Measurements from ENCODE around the gene NLGN1. TPM values are rescaled to one million over a fixed set of nuclear protein-coding genes. Genes with fewer than 3 reads are reported as not detected.

Gene NLGN1
- total and polyA plus RNA-seq, 7 experiments from 2014 or later: not detected

DNA sequence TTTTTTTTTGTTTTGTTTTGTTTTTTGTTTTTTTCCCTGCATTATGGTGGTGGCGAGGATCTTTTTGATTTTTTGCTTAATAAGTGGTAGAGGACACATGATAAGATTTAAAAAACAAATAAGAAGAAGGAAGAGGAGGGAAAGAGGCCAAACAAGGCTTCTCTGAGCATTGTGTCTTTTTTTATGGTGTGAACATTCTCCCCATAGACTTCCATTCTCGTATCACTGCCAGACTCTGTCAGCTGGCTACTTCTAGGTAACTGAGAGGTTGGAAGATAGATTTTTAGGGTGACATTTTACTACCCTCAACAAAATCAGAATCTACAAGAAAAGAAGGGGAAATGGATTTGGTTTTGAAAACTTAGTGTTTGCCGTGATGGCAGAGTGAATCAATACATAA lies 3.8 kb downstream of the NLGN1 start:
- Histone ChIP-seq H3K4me3 (ENCODE audit: low read length) (no peak overlapping the region), H3K4me1 (ENCODE audit: control insufficient read depth in 2 of 2, insufficient read depth in 2 of 2, low read length in 2 of 2) (peaks cover 0 to 3% of the 10 kb centered on the region in 2 donors), H3K27me3 (ENCODE audit: control insufficient read depth in 2 of 2, insufficient read depth in 2 of 2, low read length in 2 of 2) (peaks cover 3 to 9% of the 10 kb centered on the region in 2 donors), H3K36me3 (ENCODE audit: control insufficient read depth in 2 of 3, insufficient read depth in 3 of 3, low read length in 3 of 3) (no peaks in the 10 kb centered on the region), H3K9me3 (ENCODE audit: control insufficient read depth in 2 of 3, low read length in 3 of 3) (no peaks in the 10 kb centered on the region), H3K27ac (ENCODE audit: low read depth, low read length) (no peak overlapping the region)
- DNase-seq (no peak), ATAC-seq (no peak)
- H3K4me3 Mint-ChIP-seq: no peak overlapping the region
- peaks cover 10 to 19% (median 16%) of the 10 kb centered on the region in 7 donors for H3K4me1 Mint-ChIP-seq
- peaks cover 0 to 19% (median 2%) of the 10 kb centered on the region in 11 donors for H3K9me3 Mint-ChIP-seq
- peaks cover 0 to 7% (median 0%) of the 10 kb centered on the region in 5 donors for H3K36me3 Mint-ChIP-seq
- POLR2A ChIA-PET: no interaction called here
- CTCF ChIA-PET: no interaction called here
- peaks cover 38 to 53% (median 41%) of the 10 kb centered on the region in 5 donors for H3K27me3 Mint-ChIP-seq
- intact Hi-C loops (cut with micrococcal nuclease): no loop called here
- no peak overlapping the region for H3K27ac Mint-ChIP-seq

- H3K9me3 Mint-ChIP-seq: peaks cover 0 to 18% (median 2%) of the 10 kb centered on the region in 11 donors
- Histone ChIP-seq H3K27ac (ENCODE audit: low read depth, low read length) (no peak overlapping the region), H3K36me3 (ENCODE audit: control insufficient read depth in 2 of 3, insufficient read depth in 3 of 3, low read length in 3 of 3) (no peaks in the 10 kb centered on the region), H3K9me3 (ENCODE audit: control insufficient read depth in 2 of 3, low read length in 3 of 3) (no peaks in the 10 kb centered on the region), H3K4me3 (ENCODE audit: low read length) (no peak overlapping the region), H3K27me3 (ENCODE audit: control insufficient read depth in 2 of 2, insufficient read depth in 2 of 2, low read length in 2 of 2) (peaks cover 0 to 4% of the 10 kb centered on the region in 2 donors), H3K4me1 (ENCODE audit: control insufficient read depth in 2 of 2, insufficient read depth in 2 of 2, low read length in 2 of 2) (no peaks in the 10 kb centered on the region)
- no peak overlapping the region for H3K27ac Mint-ChIP-seq
- H3K27me3 Mint-ChIP-seq: peaks cover 27 to 46% (median 30%) of the 10 kb centered on the region in 5 donors
- ChIA-PET CTCF (no interaction called here), POLR2A (no interaction called here)
- ATAC-seq: no peak
- H3K36me3 Mint-ChIP-seq: no peaks in the 10 kb centered on the region
- H3K4me1 Mint-ChIP-seq: peaks cover 0 to 8% (median 5%) of the 10 kb centered on the region in 7 donors
- intact Hi-C loops (cut with micrococcal nuclease): no loop called here
- H3K4me3 Mint-ChIP-seq: no peak overlapping the region
- no peak for DNase-seq
Observed at GRCh38 chr3:173402656-173403055, 5.1 kb downstream of the NLGN1 start.

- H3K27ac Mint-ChIP-seq: no peak overlapping the region
- peaks cover 0 to 13% (median 2%) of the 10 kb centered on the region in 11 donors for H3K9me3 Mint-ChIP-seq
- DNase-seq (no peak), ATAC-seq (no peak)
- CTCF ChIA-PET: no interaction called here
- H3K4me1 Mint-ChIP-seq: peaks cover 0 to 1% (median under 1%) of the 10 kb centered on the region in 7 donors
- Histone ChIP-seq H3K27ac (ENCODE audit: low read depth, low read length) (no peak overlapping the region), H3K36me3 (ENCODE audit: control insufficient read depth in 2 of 3, insufficient read depth in 3 of 3, low read length in 3 of 3) (no peaks in the 10 kb centered on the region), H3K4me3 (ENCODE audit: low read length) (no peak overlapping the region), H3K9me3 (ENCODE audit: control insufficient read depth in 2 of 3, low read length in 3 of 3) (no peaks in the 10 kb centered on the region), H3K4me1 (ENCODE audit: control insufficient read depth in 2 of 2, insufficient read depth in 2 of 2, low read length in 2 of 2) (no peaks in the 10 kb centered on the region), H3K27me3 (ENCODE audit: control insufficient read depth in 2 of 2, insufficient read depth in 2 of 2, low read length in 2 of 2) (peaks cover 0 to under 1% of the 10 kb centered on the region in 2 donors)
- POLR2A ChIA-PET: no interaction called here
- H3K36me3 Mint-ChIP-seq: no peaks in the 10 kb centered on the region
- H3K27me3 Mint-ChIP-seq: peaks cover 20 to 39% (median 27%) of the 10 kb centered on the region in 5 donors
- intact Hi-C loops (cut with micrococcal nuclease): no loop called here
- no peak overlapping the region for H3K4me3 Mint-ChIP-seq
Observed at GRCh38 chr3:173403376-173403775, 5.8 kb downstream of the NLGN1 start.

DNA sequence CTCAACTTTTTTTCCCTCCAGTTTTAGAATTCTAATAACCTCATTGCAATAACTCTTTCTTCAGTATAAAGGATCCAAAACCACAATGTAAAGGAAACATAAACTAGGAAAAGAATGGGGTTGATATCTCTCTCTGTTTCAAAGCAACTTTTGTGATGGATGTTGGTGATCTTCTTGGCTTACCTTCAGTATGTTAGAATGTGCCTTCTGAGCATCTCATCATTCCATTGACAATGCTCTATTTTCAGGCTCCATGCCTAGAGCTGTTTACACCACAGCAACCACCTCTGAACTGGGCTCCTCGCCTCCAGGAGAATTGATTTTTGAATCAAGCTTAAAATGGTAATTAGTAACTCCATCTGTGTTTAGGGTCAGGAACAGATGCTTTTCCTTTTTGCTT lies 6.6 kb downstream of the NLGN1 start:
- H3K27me3 Mint-ChIP-seq: peaks cover 12 to 31% (median 19%) of the 10 kb centered on the region in 5 donors

GRCh38 chr3:173410436-173410835 lies 12.9 kb downstream of the NLGN1 start:
- Mint-ChIP-seq H3K4me1 (no peaks in the 10 kb centered on the region), H3K27ac (no peak overlapping the region), H3K4me3 (no peak overlapping the region), H3K27me3 (peaks cover 0 to 5% (median 4%) of the 10 kb centered on the region in 5 donors), H3K36me3 (no peaks in the 10 kb centered on the region), H3K9me3 (peaks cover 0 to 10% (median 0%) of the 10 kb centered on the region in 11 donors)
- DNase-seq (no peak), ATAC-seq (no peak)
- no peak overlapping the region for H3K27ac ChIP-seq (ENCODE audit: low read depth, low read length)
- intact Hi-C loops (cut with micrococcal nuclease): no loop called here
- no peaks in the 10 kb centered on the region for H3K4me1 ChIP-seq (ENCODE audit: control insufficient read depth in 2 of 2, insufficient read depth in 2 of 2, low read length in 2 of 2)
- ChIA-PET CTCF (no interaction called here), POLR2A (no interaction called here)
- no peak overlapping the region for H3K4me3 ChIP-seq (ENCODE audit: low read length)
- no peaks in the 10 kb centered on the region for H3K27me3 ChIP-seq (ENCODE audit: control insufficient read depth in 2 of 2, insufficient read depth in 2 of 2, low read length in 2 of 2)
- H3K9me3 ChIP-seq (ENCODE audit: control insufficient read depth in 2 of 3, low read length in 3 of 3): no peaks in the 10 kb centered on the region
- no peaks in the 10 kb centered on the region for H3K36me3 ChIP-seq (ENCODE audit: control insufficient read depth in 2 of 3, insufficient read depth in 3 of 3, low read length in 3 of 3)

More for the DNA sequence above, 6.6 kb downstream of the NLGN1 start:
- H3K27me3 ChIP-seq (ENCODE audit: control insufficient read depth in 2 of 2, insufficient read depth in 2 of 2, low read length in 2 of 2): no peaks in the 10 kb centered on the region
- no peaks in the 10 kb centered on the region for H3K36me3 ChIP-seq (ENCODE audit: control insufficient read depth in 2 of 3, insufficient read depth in 3 of 3, low read length in 3 of 3)
- CTCF ChIA-PET: no interaction called here
- peaks cover 0 to 8% (median 1%) of the 10 kb centered on the region in 11 donors for H3K9me3 Mint-ChIP-seq
- H3K4me3 ChIP-seq (ENCODE audit: low read length): no peak overlapping the region
- no peaks in the 10 kb centered on the region for H3K4me1 Mint-ChIP-seq
- no peaks in the 10 kb centered on the region for H3K4me1 ChIP-seq (ENCODE audit: control insufficient read depth in 2 of 2, insufficient read depth in 2 of 2, low read length in 2 of 2)
- no peak overlapping the region for H3K27ac ChIP-seq (ENCODE audit: low read depth, low read length)
- H3K9me3 ChIP-seq (ENCODE audit: control insufficient read depth in 2 of 3, low read length in 3 of 3): no peaks in the 10 kb centered on the region
- H3K36me3 Mint-ChIP-seq: no peaks in the 10 kb centered on the region
- POLR2A ChIA-PET: no interaction called here
- DNase-seq (no peak), ATAC-seq (no peak)
- intact Hi-C loops (cut with micrococcal nuclease): no loop called here
- no peak overlapping the region for H3K27ac Mint-ChIP-seq
- H3K4me3 Mint-ChIP-seq: no peak overlapping the region

DNA sequence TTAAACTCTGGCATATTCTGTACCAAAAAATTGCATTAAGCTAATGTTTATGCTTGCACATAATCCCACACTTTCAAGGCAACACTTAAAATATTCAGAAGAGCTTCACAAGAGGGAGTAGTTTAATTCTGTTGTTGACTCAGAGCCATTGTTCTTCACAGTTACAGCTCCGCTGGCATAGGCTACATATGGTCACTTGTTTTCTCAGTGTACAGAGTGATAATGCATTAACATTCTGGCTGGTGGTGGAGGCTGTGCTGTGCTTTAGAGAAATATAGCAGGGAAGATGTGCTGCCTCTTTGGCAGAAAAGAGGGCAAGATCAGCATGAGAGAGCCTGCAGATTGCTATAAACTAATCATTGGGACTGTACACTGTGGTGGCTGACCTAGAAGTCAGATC lies 13.3 kb downstream of the NLGN1 start:
- ChIA-PET CTCF (no interaction called here), POLR2A (no interaction called here)

GRCh38 chr3:173411375-173411973 lies 13.9 kb downstream of the NLGN1 start:
- H3K27ac Mint-ChIP-seq: no peak overlapping the region
- CTCF ChIA-PET: no interaction called here

More for the DNA sequence above, 13.3 kb downstream of the NLGN1 start:
- no peak overlapping the region for H3K4me3 ChIP-seq (ENCODE audit: low read length)
- H3K9me3 Mint-ChIP-seq: peaks cover 0 to 10% (median 0%) of the 10 kb centered on the region in 11 donors
- no peaks in the 10 kb centered on the region for H3K27me3 ChIP-seq (ENCODE audit: control insufficient read depth in 2 of 2, insufficient read depth in 2 of 2, low read length in 2 of 2)
- H3K4me3 Mint-ChIP-seq: no peak overlapping the region
- no peaks in the 10 kb centered on the region for H3K4me1 ChIP-seq (ENCODE audit: control insufficient read depth in 2 of 2, insufficient read depth in 2 of 2, low read length in 2 of 2)
- H3K9me3 ChIP-seq (ENCODE audit: control insufficient read depth in 2 of 3, low read length in 3 of 3): no peaks in the 10 kb centered on the region
- peaks cover 0 to 5% (median 4%) of the 10 kb centered on the region in 5 donors for H3K27me3 Mint-ChIP-seq
- intact Hi-C loops (cut with micrococcal nuclease): no loop called here
- no peak for ATAC-seq
- no peaks in the 10 kb centered on the region for H3K4me1 Mint-ChIP-seq
- H3K36me3 ChIP-seq (ENCODE audit: control insufficient read depth in 2 of 3, insufficient read depth in 3 of 3, low read length in 3 of 3): no peaks in the 10 kb centered on the region
- no peak for DNase-seq
- no peak overlapping the region for H3K27ac ChIP-seq (ENCODE audit: low read depth, low read length)
- no peaks in the 10 kb centered on the region for H3K36me3 Mint-ChIP-seq
- no peak overlapping the region for H3K27ac Mint-ChIP-seq

More at GRCh38 chr3:173411375-173411973, 13.9 kb downstream of the NLGN1 start:
- no peaks in the 10 kb centered on the region for H3K9me3 ChIP-seq (ENCODE audit: control insufficient read depth in 2 of 3, low read length in 3 of 3)
- Mint-ChIP-seq H3K9me3 (peaks cover 0 to 10% (median 0%) of the 10 kb centered on the region in 11 donors), H3K36me3 (no peaks in the 10 kb centered on the region), H3K4me1 (no peaks in the 10 kb centered on the region), H3K27me3 (peaks cover 0 to 5% (median 4%) of the 10 kb centered on the region in 5 donors), H3K4me3 (no peak overlapping the region)
- no peak for ATAC-seq
- H3K4me3 ChIP-seq (ENCODE audit: low read length): no peak overlapping the region
- DNase-seq: no peak
- no peaks in the 10 kb centered on the region for H3K4me1 ChIP-seq (ENCODE audit: control insufficient read depth in 2 of 2, insufficient read depth in 2 of 2, low read length in 2 of 2)
- no peaks in the 10 kb centered on the region for H3K36me3 ChIP-seq (ENCODE audit: control insufficient read depth in 2 of 3, insufficient read depth in 3 of 3, low read length in 3 of 3)
- H3K27me3 ChIP-seq (ENCODE audit: control insufficient read depth in 2 of 2, insufficient read depth in 2 of 2, low read length in 2 of 2): no peaks in the 10 kb centered on the region
- intact Hi-C loops (cut with micrococcal nuclease): no loop called here
- POLR2A ChIA-PET: no interaction called here
- H3K27ac ChIP-seq (ENCODE audit: low read depth, low read length): no peak overlapping the region
